ENCODE data around the gene ART5. TPM values are rescaled to one million over a fixed set of nuclear protein-coding genes. Genes with fewer than 3 reads are reported as not detected.
A peak's percentile ranks its signal among the peaks of the same experiment; 100 is the strongest.
"Not testable (repeated sequence)": the region's sequence is repeated elsewhere in the genome, so short reads cannot be mapped to it uniquely, and the experiment has no call there.

Gene ART5
- total RNA-seq, 1 donor from 2014 or later = 0.17 TPM

DNA sequence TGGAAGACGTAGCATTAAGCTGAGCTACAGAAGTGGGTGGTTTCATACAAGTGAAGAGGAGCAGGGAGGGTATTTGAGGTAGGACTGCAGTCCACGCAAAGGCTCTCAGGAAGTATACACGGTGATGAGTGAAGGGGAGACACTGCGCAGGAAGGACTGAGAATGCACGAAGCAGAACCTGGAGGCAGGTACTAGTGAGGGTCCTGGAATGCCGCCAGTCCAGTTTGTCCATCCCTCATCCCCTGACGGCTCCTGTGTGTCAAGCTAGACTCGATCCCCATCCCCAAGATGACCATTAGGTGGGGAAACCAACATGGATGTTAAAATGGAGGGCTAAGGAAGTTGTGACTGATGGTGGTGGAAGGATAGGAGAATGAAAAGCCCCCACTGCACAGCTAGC is 23.8 kb downstream of the ART5 start:
- DNase-seq (ENCODE audit: low spot score) = no peak

DNA sequence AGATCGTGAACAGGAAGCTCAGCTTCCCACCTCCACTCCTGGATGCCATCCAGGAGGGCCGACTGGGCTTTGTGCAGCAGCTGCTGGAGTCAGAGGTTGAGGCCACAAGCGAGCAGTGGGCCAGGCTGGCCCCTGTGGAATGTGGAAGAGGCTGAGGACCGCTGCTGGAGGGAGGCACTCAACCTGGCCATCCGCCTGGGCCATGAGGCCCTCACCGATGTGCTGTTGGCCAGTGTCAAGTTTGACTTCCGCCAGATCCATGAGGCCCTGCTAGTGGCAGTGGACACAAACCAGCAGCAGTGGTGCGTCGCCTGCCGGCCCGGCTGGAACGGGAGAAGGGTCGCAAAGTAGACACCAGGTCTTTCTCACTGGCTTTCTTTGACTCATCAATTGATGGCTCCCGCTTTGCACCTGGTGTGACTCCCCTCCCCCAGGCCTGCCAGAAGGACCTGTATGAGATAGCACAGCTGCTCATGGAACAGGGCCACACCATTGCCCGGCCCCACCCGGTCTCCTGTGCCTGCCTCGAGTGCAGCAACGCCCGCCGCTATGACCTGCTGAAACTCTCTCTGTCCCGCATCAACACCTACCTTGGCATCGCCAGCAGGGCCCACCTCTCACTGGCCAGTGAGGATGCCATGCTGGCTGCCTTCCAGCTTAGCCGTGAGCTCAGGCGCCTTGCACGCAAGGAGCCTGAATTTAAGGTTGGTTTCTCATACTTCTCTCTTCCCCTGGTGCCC is 24.9 kb downstream of the ART5 start:
- DNase-seq (ENCODE audit: low spot score) = no peak

DNA sequence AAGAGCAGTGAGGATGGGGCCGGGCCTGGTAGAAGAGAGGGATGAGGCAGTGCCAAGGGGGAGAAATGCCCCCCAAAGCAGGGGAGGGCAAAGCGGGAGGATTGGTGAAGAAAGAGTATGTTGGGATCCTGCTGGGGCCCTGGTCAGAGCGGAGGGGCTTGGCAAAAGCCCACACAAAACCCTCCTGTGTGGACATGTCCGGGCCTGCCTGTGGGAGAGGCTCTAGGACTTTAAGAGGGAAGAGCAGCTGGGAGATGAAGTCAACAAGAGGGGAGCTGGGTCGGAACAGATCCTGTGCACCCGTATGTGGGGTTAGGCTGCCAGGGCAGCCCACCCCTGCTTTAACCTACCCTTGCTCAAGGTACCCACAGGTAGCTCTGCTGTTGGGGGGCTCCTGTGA is 25.8 kb downstream of the ART5 start:
- DNase-seq (ENCODE audit: low spot score) = no peak

DNA sequence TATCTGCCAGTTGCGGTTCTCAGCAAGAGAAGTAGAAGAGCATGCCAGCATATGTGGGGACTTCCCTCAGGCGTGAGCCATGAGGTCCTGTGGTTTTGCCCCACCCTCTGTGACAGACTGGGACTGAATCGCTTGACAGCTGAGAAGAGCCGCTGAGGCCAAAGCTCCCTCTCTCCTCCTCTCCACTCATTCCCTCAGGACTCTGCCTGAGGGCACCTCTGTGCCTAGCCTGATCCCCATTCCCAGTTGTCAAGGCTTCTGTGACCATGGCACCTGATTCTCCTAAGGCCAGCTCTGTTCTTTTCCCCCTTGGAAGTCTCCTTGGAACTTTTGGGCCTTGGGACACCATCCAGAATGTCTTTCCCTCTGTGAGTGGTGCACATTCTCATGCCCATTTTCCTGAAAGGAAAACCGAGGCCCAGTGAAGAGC is 27.0 kb downstream of the ART5 start:
- no peak for DNase-seq (ENCODE audit: low spot score)

DNA sequence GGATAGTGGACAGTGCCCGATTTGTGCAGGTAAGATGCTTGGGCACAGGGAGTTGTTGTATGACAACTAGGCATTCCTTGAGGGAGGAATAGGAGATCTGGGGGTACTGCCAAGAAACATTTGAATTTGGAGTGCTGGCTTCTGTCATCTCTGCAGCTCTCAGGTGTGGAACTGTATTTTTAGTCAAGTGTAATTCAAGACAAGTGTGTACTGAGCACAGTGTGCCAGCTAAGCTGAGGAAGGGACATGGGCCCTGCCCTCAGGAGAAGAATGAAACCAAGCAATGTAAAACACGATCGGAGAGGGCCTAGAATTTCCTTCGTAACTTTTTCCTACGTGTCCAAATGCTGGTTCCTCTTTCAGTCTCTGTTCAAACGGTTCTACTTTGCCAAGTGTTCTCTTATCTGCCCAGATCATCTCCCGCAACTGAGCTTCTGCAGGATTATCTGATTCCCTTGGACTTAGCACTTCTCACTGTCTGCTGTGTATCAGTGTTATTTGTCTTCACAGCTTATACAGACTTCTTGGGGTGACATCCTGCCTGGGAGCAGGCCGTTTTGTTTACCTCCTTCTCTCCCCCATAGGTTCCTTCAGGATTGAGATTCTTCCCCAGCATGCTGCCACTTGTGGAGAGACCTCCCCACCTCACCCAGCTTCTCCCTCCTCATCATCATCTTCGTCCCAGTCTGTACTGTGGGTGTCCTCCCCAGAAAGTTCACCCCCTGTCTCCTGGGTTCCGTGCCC is 27.6 kb downstream of the ART5 start:
- DNase-seq (ENCODE audit: low spot score) = no peak

DNA sequence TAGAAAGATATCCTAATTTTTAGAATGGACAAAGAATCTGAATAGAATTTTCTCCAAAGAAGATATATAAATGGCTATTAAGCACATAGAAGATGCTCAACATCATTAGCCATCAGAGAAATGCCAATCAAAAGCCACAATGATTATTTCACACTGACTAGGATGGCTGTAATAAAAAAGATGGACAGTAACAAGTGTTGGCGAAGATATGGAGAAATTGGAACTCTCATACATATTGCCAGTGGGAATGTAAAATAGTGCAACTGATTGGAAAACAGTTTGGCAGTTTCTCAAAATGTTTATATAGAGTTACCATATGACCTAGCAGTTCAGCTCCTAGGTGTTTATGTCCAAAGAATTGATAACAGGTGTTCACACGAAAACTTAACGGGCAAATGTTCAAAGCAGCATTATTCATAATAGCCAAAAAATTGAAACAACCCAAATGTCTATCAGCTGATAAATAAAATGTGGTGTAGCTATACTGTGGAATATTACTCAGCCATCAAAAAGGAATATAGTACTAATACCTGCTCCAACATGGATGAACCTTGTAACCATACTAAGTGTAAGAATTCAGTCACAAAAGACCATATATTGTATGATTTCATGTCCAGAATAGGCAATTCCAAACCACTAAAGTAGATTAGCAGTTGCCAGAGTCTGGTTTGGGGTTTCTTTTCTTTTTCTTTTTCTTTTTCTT is 29.7 kb downstream of the ART5 start:
- no peak for DNase-seq (ENCODE audit: low spot score)

DNA sequence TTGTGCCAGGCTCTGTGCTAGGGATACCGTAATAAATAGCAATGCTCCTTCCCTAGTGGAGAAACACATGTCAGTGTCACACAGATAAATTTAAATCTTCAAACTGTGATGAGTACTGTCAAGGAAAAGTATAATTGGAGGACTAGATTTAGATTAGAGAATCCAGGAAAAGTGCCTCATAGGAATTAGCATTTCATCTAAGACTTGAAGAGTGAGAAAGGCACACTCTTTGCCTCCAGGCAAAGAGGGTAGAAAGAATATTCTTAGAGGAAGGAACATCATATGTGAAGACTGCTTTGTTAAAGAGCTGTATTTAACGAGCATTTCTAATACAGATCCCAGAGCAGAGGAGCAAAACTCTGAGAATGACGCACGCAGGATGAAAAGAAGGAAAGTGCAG is 30.9 kb downstream of the ART5 start:
- no peak for DNase-seq (ENCODE audit: low spot score)

DNA sequence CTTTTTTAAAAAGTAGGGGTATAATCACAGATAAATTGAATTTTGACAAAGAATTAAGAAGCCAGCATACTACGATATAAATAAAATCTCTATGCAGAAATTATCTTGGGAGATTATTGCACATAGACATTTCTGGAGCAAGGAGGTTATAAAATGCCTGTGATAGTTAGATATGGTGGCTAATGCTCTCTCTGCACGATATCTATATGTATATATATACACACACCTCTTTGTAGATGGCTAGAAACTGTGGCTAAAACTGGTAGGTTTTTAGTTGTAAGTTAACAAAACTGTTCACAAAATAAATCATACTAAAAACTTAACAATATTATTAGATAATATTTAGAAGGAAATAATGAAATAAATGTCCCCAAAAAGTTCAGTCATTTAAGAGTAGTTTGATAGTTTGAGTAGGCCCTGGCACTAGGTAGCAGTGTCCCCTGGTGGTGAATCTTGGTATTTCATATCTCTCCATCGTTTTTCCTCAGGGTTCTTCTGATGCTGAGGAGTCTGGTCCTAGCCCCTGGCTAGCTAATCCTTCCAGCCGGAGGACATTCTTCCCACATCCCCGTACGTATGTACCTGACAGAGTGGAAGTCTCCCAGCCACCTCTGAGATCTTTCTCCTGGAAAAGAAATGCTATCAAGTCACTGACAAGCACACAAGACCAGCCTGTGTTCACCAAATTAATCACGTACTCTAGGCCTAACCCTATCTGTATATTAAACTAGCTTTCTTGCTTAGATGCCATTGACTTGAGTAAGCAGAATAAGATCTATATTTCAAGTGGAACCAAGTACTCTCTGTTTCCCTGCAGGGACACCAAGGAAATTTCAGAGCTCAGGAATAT is 32.2 kb downstream of the ART5 start:
- DNase-seq (ENCODE audit: low spot score) = peak; percentile 21

DNA sequence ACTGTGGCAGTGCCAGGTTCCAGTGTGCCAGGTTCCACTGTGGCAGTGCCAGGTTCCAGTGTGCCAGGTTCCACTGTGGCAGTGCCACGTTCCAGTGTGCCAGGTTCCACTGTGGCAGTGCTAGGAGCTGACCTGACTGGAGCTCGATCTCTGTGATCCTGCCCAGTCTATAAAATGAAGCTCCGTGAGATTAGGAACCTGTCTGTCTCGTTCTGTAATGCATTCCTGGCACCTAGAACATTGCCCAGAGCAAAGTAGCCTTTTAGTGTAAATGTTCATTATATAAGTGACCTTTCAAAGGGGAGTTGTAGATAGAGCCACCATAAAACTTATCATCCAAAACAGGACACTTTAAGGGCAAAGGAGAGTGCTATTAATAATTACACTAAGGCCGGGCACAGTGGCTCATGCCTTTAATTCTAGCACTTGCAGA is 36.0 kb downstream of the ART5 start:
- DNase-seq (ENCODE audit: low spot score) = no peak

DNA sequence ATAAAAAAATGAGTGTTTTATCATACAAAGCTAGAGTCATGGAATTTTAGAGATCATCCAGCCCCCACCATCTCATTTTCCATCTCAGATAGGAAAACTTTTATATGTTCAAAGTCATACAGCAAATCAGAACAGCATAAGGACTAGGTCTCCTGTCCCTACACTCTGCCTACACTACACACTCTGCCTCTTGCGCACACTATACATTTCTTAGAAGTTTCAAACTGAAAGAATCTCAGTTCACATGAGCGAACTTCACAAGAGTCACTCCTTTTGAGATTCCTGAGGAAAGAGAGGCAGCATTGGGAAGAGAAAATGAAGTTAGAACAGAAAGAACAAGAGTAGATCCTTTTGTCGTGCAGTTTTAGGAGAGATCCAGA is 36.5 kb downstream of the ART5 start:
- no peak for DNase-seq (ENCODE audit: low spot score)

DNA sequence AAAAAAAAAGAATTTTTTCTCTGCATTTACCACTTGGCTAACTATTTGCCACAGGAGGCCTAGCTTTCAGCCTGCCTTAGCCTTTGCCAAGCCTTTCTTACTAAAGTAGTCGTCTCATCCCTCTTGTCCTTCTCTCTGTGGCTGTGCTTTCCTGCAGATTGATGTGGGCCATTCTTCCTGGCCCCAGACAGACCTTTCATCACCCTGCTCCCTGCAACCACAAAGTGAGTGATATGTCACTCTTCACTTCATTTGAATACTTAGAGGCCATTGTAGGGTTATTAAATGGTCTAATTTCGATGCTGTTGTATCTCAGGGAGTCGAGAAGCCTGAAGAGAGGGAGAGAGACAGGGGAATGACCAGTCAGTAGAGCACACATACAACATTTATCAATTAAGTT is 37.6 kb downstream of the ART5 start:
- no peak for DNase-seq (ENCODE audit: low spot score)

DNA sequence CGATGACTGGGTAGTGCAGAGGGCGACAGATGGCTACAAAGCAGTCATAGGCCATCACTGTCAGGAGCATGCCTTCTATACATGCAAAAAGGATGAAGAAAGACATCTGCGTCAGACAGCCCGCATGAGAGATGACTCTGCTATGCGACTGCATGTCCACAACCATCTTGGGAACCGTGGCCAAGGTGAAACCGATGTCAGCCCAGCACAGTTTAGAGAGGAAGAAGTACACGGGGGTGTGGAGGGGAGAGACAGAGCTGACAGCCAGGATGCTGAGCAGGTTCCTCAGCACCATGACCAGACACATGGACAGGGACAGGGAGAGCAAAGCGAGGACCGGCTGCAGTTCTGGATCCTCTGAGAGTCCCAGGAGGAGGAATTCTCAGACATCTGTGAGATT is 41.6 kb downstream of the ART5 start:
- not testable (repeated sequence) for DNase-seq (ENCODE audit: low spot score)

DNA sequence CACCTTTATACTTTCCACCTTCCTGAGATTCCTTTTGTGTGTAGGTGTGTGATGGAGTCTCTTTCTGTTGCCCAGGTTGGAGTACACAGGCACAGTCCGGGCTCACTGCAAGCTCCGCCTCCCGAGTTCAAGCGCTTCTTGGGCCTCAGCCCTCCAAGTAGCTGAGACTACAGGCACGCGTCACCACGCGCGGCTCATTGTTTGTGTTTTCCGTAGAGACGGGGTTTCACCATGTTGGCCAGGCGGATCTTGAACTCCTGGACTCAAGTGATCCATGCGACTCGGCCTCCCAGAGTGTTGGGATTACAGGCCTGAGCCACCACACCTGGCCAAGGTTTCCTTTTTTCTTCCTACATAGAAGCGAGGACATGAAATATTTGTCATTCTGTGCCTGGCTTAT is 44.0 kb downstream of the ART5 start:
- not testable (repeated sequence) for DNase-seq (ENCODE audit: low spot score)

DNA sequence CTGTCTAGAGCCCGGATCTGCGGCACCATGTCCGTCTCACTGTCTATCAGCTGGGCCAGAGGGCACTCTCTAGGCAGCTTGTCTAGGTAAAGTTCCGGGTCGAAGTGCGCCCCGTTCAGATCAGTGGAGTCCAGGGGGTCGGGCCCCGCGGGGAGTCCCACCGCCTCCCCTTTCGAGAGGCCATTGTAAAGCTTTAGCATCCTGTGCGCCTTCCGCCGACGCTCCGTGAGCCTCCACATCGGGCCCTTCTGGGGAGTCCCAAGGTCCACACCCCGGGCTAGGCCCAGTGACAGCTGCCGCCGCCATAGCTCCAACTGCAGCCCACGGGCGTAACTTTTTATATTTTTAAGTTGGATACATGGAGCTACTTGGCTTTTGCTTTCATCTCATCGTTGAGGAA is 50.5 kb downstream of the ART5 start:
- not testable (repeated sequence) for DNase-seq (ENCODE audit: low spot score)

DNA sequence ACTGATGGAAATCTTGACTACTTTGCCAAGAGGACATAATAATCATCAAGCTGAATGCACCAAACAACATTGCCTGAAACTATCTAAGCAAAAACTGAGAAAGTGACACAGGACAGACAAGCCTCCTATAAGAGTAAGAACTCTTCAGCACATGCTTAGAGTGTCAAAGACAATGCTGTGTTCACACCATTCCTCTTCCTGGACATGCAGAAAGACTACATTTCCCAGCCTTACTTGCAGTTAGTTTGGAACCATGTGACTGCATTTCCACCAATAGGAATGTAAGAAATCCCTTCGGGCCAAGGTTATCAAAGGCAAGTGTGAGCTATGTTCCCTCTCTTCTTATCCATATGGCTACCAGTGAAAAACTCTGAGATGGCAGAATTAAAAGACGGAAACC is 51.6 kb downstream of the ART5 start:
- not testable (repeated sequence) for DNase-seq (ENCODE audit: low spot score)

DNA sequence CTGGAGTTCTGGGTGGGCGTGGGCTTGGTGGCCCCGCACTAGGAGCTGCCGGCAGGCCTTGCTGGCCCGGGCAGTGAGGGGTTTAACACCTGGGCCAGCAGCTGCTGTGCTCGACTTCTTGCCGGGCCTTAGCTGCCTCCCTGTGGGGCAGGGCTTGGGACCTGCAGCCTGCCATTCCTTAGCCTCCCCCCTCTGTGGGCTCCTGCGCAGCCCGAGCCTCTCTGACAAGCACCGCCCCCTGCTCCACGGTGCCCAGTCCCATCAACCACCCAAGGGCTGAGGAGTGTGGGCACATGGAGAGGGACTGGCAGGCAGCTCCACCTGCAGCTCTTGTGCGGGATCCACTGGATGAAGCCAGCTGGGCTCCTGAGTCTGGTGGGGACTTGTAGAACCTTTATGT is 53.0 kb downstream of the ART5 start:
- not testable (repeated sequence) for DNase-seq (ENCODE audit: low spot score)

Other genes with a start within 250 kb of the ART5 start
- gene ART1, start 3.1 kb upstream of the ART5 start, total RNA-seq = not detected
- 1.8 TPM for gene CHRNA10, start 29.4 kb upstream of the ART5 start, total RNA-seq
- 60.1 TPM for gene NUP98, start 155.6 kb upstream of the ART5 start, total RNA-seq
- 22.6 TPM for gene PGAP2, start 166.6 kb upstream of the ART5 start, total RNA-seq
- gene RHOG, start 199.0 kb upstream of the ART5 start, total RNA-seq = 57.2 TPM
- 123 TPM for gene STIM1, start 213.7 kb upstream of the ART5 start, total RNA-seq

All from mucosa of gallbladder (tissue), 1 donor.